ENCODE measurements around the gene VPS35. TPM values are rescaled to one million over a fixed set of nuclear protein-coding genes. Genes with fewer than 3 reads are reported as not detected.
A peak's percentile ranks its signal among the peaks of the same experiment; 100 is the strongest.

VPS35 gene
- total and polyA plus RNA-seq, 2 of the 13 experiments (the other 11 are each of a cell fraction or from before 2014, with no cell fraction given) = 30.7 to 136 TPM

DNA sequence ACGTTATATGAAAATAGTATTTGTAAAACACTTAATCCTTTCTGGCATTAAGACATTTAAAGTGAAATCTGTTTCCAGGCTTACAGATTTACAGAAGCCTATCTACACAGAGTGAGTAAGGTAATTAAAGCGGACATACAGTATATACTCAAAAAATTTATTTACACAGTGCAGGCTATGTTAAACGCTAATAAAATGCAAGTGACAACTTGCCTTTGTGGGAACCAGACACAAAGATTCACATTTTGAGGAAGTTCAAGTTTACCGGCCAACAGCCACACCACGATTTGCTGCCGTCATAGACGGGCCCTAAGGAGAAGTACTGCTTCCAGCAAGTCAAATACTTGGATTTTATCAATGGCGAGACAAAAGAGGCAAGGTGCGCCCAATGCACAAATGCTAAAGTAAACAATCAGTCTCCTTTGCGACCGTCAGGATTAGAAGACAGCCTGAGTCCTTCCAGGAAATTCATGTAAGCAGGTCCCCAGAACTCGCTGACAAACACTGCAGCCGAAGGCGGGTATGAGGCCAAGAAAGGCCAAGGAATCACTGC, 801 bp downstream of the VPS35 start (continued):
- TF ChIP-seq ZNF121 (CRISPR knock-in tag; IDR thresholded peaks at IDR 0.05) = no peak
- 0 out of 2 replicates have a peak, but pooled peaks have one; percentile 55 for TF ChIP-seq ZNF230 (CRISPR knock-in tag; IDR thresholded peaks at IDR 0.05)
- TF ChIP-seq AKAP8 (CRISPR knock-in tag; IDR thresholded peaks at IDR 0.05) = 0 out of 2 replicates have a peak, but pooled peaks have one; percentile 28
- no peak for TF ChIP-seq KLF9 (CRISPR knock-in tag; IDR thresholded peaks at IDR 0.05; ENCODE audit: low read depth)
- TF ChIP-seq, protein P1, sequence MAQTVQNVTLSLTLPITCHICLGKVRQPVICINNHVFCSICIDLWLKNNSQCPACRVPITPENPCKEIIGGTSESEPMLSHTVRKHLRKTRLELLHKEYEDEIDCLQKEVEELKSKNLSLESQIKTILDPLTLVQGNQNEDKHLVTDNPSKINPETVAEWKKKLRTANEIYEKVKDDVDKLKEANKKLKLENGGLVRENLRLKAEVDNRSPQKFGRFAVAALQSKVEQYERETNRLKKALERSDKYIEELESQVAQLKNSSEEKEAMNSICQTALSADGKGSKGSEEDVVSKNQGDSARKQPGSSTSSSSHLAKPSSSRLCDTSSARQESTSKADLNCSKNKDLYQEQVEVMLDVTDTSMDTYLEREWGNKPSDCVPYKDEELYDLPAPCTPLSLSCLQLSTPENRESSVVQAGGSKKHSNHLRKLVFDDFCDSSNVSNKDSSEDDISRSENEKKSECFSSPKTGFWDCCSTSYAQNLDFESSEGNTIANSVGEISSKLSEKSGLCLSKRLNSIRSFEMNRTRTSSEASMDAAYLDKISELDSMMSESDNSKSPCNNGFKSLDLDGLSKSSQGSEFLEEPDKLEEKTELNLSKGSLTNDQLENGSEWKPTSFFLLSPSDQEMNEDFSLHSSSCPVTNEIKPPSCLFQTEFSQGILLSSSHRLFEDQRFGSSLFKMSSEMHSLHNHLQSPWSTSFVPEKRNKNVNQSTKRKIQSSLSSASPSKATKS (CRISPR knock-in tag; IDR thresholded peaks at IDR 0.05) = no peak
- no peak for TF ChIP-seq RBM22 (optimal IDR thresholded peaks at IDR 0.05; ENCODE audit: low read length)
- TF ChIP-seq ZNF777 (CRISPR knock-in tag; IDR thresholded peaks at IDR 0.05) = no peak
- TF ChIP-seq, protein P2, sequence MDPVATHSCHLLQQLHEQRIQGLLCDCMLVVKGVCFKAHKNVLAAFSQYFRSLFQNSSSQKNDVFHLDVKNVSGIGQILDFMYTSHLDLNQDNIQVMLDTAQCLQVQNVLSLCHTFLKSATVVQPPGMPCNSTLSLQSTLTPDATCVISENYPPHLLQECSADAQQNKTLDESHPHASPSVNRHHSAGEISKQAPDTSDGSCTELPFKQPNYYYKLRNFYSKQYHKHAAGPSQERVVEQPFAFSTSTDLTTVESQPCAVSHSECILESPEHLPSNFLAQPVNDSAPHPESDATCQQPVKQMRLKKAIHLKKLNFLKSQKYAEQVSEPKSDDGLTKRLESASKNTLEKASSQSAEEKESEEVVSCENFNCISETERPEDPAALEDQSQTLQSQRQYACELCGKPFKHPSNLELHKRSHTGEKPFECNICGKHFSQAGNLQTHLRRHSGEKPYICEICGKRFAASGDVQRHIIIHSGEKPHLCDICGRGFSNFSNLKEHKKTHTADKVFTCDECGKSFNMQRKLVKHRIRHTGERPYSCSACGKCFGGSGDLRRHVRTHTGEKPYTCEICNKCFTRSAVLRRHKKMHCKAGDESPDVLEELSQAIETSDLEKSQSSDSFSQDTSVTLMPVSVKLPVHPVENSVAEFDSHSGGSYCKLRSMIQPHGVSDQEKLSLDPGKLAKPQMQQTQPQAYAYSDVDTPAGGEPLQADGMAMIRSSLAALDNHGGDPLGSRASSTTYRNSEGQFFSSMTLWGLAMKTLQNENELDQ (CRISPR knock-in tag; IDR thresholded peaks at IDR 0.05; ENCODE audit: borderline replicate concordance) = no peak
- TF ChIP-seq REL (CRISPR knock-in tag; conservative IDR thresholded peaks at IDR 0.05) = 0 out of 2 replicates have a peak, but pooled peaks have one; percentile 6
- peak; percentile 21; the same call in 1 of the 2 replicates for TF ChIP-seq STAG1 (CRISPR knock-in tag; IDR thresholded peaks at IDR 0.05)
- TF ChIP-seq ZNF530 (CRISPR knock-in tag; IDR thresholded peaks at IDR 0.05; ENCODE audit: low read depth) = no peak
- TF ChIP-seq ZNF569 (CRISPR knock-in tag; IDR thresholded peaks at IDR 0.05; ENCODE audit: borderline replicate concordance) = 0 out of 2 replicates have a peak, but pooled peaks have one; percentile 16
- TF ChIP-seq KDM5A (IDR thresholded peaks at IDR 0.05; ENCODE audit: borderline replicate concordance, low read length) = no peak
- TF ChIP-seq SOX13 (IDR thresholded peaks at IDR 0.05) = no peak
- 0 out of 4 replicates have a peak, but pooled peaks of 1 of the 2 experiments have one; percentile 11 for TF ChIP-seq SOX13 (CRISPR knock-in tag; conservative IDR thresholded peaks at IDR 0.05 in 1 of 2, IDR thresholded peaks at IDR 0.05 in 1 of 2)
- TF ChIP-seq FOXM1 (CRISPR knock-in tag; IDR thresholded peaks at IDR 0.05) = no peak
- no peak for TF ChIP-seq ZNF446 (CRISPR knock-in tag; IDR thresholded peaks at IDR 0.05)
- TF ChIP-seq ZNF572 (CRISPR knock-in tag; IDR thresholded peaks at IDR 0.05) = peak; percentile 87; the same call in 1 of the 2 replicates
- TF ChIP-seq, protein P3, sequence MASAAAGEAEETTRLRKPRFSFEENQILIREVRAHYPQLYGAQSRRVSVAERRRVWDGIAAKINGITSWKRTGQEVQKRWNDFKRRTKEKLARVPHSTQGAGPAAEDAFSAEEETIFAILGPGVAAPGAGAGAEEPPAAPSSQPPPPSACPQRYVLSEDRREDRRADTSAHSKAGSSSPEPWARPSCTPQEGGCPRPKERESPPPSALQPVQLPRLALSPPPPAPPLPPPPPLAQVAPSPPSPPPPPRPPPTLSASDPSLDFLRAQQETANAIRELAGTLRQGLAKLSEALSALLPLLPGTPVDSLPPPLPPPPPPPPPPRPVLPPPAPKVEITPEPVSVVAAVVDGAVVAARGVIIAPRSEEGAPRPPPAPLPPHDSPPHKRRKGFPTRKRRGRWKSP (CRISPR knock-in tag; IDR thresholded peaks at IDR 0.05) = peak; percentile 27; the same call in 1 of the 2 replicates
- TF ChIP-seq, protein P4, sequence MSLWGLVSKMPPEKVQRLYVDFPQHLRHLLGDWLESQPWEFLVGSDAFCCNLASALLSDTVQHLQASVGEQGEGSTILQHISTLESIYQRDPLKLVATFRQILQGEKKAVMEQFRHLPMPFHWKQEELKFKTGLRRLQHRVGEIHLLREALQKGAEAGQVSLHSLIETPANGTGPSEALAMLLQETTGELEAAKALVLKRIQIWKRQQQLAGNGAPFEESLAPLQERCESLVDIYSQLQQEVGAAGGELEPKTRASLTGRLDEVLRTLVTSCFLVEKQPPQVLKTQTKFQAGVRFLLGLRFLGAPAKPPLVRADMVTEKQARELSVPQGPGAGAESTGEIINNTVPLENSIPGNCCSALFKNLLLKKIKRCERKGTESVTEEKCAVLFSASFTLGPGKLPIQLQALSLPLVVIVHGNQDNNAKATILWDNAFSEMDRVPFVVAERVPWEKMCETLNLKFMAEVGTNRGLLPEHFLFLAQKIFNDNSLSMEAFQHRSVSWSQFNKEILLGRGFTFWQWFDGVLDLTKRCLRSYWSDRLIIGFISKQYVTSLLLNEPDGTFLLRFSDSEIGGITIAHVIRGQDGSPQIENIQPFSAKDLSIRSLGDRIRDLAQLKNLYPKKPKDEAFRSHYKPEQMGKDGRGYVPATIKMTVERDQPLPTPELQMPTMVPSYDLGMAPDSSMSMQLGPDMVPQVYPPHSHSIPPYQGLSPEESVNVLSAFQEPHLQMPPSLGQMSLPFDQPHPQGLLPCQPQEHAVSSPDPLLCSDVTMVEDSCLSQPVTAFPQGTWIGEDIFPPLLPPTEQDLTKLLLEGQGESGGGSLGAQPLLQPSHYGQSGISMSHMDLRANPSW (CRISPR knock-in tag; IDR thresholded peaks at IDR 0.05; ENCODE audit: borderline replicate concordance) = 0 out of 2 replicates have a peak, but pooled peaks have one; percentile 0
